Thyroid gland (tissue), 4 donors: Measurements from ENCODE around the gene FTSJ1. TPM values are rescaled to one million over a fixed set of nuclear protein-coding genes. Genes with fewer than 3 reads are reported as not detected.

Experiments used
- DNase-seq, 2 donors: peaks; one replicate each; pipeline ENCODE4 v3.0.0-alpha.2; 2019
- H3K27ac ChIP-seq, 3 donors: fragments of 200-600 bp; sonication (generic); 1 replicate in 2 of 3; 2 replicates in 1 of 3; pipeline ENCODE4 v1.5.1; 2016 to 2019; ENCODE audit warnings: mild to moderate bottlenecking in 1 of 3, moderate library complexity in 1 of 3
- H3K27me3 ChIP-seq: fragments of 200-600 bp; sonication (generic); one replicate; pipeline ENCODE4 v1.5.1; 2019
- H3K36me3 ChIP-seq, 2 donors: fragments of 200-600 bp; sonication (generic); one replicate each; pipeline ENCODE4 v1.5.1; 2016 to 2019
- H3K4me1 ChIP-seq, 2 donors: fragments of 200-600 bp; sonication (generic); one replicate each; pipeline ENCODE4 v1.5.1; 2017 to 2019
- H3K4me3 ChIP-seq, 3 donors: fragments of 200-600 bp; sonication (generic); replicated peaks in 1 of 3; 1 replicate in 2 of 3; 2 replicates in 1 of 3; pipeline ENCODE4 v1.5.1; 2016; ENCODE audit warnings: mild to moderate bottlenecking in 1 of 3
- H3K9me3 ChIP-seq: fragments of 200-600 bp; sonication (generic); one replicate; pipeline ENCODE4 v1.5.1; 2017
- POLR2A ChIP-seq, 2 donors: fragments of 450-650 bp; IDR thresholded peaks; one replicate each; pipeline ENCODE4 v1.6.1; 2017; ENCODE audit warnings: antibody characterized with exemption in 2 of 2, mild to moderate bottlenecking in 2 of 2, moderate library complexity in 1 of 2
- WGBS, 2 donors: methylation state at CpG; one replicate each; pipeline ENCODE4 v1.1.5; 2017; 5-methylcytosine and 5-hydroxymethylcytosine counted together
- intact Hi-C: fragments of 100-400 bp; cut with DNase I; formaldehyde crosslinking; loops from one replicate; pipeline ENCODE4 v1.15.1; 2023
- total RNA-seq, 4 donors: library from RNA; depleted of rRNA; stranded (reverse); fragments of >200 nt; gene quantifications; one replicate each; pipeline ENCODE4 v1.2.3, GENCODE V29; 2016
- TF ChIP-seq, protein P1 (sequence below), 6 experiments: fragments of 200-600 bp in 3 of 6; fragments of 450-650 bp in 3 of 6; sonication (generic) in 3 of 6; IDR thresholded peaks; one replicate each; pipeline ENCODE4 v1.5.1; 2016 to 2019; ENCODE audit warnings: antibody characterized with exemption in 6 of 6, mild to moderate bottlenecking in 2 of 6, inconsistent platforms in 1 of 6, moderate library complexity in 1 of 6

FTSJ1 gene
- total RNA-seq, 4 donors from 2014 or later: 45.9 to 64.9 (median 62.5) TPM

DNA sequence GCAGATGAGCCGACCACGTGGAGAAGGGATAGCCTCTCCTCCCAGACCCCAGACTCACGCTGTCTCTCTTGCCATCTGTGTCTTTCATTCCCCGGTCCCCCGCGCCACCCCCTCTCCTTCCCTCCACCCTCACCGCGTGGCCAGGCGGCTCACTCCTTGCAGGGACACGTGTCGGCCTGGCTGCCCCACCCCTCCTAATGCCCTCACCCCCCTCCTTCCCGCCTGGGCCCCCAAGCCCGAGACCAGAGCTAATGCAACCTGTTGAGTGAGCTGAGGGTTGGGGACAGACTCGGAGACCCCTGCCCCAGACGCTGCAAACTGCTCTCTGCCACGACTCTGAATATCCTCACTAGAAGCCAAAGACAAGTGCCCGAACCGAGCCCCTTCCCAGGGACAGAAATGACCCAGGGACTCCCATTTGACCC, 7.7 kb upstream of the FTSJ1 start:
- H3K4me1 ChIP-seq: no peaks in the 10 kb centered on the region
- no peaks in the 10 kb centered on the region for H3K27me3 ChIP-seq
- DNase-seq: peak; percentile 30 to 42
- H3K27ac ChIP-seq: no peak overlapping the region
- H3K4me3 ChIP-seq: peak overlapping the region in 2 of 3 donors; percentile 22 to 25
- 0 to 3% methylated on average over 4 to 5 of the region's 18 CpGs for WGBS, 2 donors
- intact Hi-C loops: no loop called here
- H3K9me3 ChIP-seq: no peaks in the 10 kb centered on the region
- H3K36me3 ChIP-seq: no peaks in the 10 kb centered on the region
- no peak for TF ChIP-seq POLR2A (IDR thresholded peaks at IDR 0.05)
- TF ChIP-seq, protein P1, sequence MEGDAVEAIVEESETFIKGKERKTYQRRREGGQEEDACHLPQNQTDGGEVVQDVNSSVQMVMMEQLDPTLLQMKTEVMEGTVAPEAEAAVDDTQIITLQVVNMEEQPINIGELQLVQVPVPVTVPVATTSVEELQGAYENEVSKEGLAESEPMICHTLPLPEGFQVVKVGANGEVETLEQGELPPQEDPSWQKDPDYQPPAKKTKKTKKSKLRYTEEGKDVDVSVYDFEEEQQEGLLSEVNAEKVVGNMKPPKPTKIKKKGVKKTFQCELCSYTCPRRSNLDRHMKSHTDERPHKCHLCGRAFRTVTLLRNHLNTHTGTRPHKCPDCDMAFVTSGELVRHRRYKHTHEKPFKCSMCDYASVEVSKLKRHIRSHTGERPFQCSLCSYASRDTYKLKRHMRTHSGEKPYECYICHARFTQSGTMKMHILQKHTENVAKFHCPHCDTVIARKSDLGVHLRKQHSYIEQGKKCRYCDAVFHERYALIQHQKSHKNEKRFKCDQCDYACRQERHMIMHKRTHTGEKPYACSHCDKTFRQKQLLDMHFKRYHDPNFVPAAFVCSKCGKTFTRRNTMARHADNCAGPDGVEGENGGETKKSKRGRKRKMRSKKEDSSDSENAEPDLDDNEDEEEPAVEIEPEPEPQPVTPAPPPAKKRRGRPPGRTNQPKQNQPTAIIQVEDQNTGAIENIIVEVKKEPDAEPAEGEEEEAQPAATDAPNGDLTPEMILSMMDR (IDR thresholded peaks at IDR 0.05): no peak

DNA sequence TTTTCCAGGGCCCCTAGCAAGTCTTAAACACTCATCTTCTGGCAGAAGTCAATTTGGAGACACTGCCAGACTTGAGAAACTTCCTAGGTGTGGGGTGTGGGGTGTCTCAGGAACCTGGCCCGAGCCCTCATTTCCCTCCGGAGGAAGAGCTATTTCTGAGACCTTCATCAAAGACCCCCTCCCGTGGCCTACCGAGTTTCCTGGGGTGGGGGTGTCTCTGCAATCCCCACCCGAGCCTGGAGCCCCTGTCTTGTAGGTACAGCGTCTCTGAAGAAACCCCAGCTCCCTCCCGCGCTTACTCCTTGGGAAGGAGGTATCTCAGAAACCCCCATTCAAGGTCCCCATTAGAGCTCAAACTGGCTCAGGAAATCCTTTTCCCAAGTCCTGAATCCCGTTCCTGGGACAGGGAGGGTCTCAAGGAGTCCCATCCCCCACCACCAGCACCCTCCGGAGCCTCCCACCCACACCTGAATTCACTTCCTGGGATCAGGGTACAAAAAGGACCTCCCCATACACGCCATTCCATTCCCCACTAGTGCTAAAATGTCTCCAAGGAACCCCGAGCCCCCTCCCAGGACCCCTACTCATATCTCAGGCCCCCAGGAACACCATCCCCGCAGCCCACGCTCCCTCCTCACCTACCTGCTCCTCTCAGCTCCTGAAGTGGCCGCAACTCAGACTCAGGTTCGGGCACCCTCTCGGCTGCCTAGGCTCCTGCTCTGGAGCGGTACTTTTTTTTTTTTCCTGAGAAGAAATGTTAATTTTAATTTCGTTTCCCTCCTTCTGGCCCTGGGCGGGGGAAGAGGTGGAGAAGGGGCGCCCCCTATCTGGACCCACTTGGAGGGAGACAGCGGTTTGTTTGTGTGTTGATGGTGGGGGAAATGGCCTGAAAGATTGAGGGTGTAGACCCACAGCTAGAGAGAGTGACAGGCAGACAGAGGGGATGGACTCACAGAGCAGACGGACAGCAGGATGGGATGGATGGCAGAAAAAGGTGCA, 7.0 kb upstream of the FTSJ1 start:
- Histone ChIP-seq H3K4me3 (peak overlapping the region in 2 of 3 donors; percentile 22 to 25), H3K36me3 (no peaks in the 10 kb centered on the region), H3K27me3 (no peaks in the 10 kb centered on the region), H3K9me3 (no peaks in the 10 kb centered on the region), H3K27ac (no peak overlapping the region), H3K4me1 (no peaks in the 10 kb centered on the region)
- TF ChIP-seq POLR2A (IDR thresholded peaks at IDR 0.05): no peak
- TF ChIP-seq, protein P1 (IDR thresholded peaks at IDR 0.05): peak in 1 of 6 experiments; percentile 25
- intact Hi-C loops: no loop called here
- peak in 1 of 2 donors; percentile 17 for DNase-seq
- 7 to 9% methylated on average over 12 to 17 of the region's 23 CpGs for WGBS, 2 donors

DNA sequence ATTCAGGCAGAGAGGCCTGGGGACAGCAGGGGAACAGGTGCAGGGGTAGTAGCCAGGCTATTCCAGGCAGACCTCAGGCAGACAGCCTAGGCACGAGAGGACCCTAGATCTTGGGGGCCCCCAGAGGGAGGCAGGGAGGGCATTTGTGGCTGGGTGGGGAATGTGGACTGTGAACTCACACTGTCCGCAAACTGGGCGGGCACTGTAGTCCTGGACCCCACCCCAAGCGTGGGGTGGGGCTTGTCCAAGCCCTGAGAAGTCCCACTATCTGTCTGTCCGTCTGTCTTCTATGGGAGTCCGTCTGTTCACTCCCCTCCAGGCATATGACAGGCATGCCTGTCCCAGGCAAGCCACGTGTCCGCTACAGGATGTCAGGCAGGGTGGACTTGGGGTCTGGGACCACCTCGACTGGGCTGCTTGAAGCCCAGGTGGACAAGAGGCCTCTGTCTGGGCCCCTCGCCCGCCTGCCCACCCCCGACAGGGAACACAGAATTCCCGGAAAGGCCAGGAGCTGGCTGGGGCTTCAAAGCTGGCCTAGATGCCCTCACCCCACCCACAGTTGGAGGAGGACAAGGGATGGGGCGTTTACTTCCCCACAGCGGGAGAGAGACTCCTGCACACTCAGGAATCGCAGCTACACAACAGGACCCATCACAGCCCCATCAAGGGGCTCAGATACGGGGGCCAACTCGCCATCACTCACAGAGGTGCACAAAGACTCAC, 5.7 kb upstream of the FTSJ1 start, which contains the start of gene SLC38A5:
TSS of gene SLC38A5 (minus strand) at position 151 of the 723 bp plus-strand sequence. CDS start 2,336 bp downstream, outside the sequence.
- Histone ChIP-seq H3K27me3 (no peaks in the 10 kb centered on the region), H3K4me3 (peak within 1 kb of the TSS in 2 of 3 donors; percentile 22 to 25), H3K27ac (no peak within 1 kb of the TSS), H3K36me3 (no peaks in the 10 kb centered on the region), H3K9me3 (no peaks in the 10 kb centered on the region), H3K4me1 (peaks cover 0 to 1% of the 10 kb centered on the region in 2 donors)
- DNase-seq: no peak
- 88 to 93% methylated on average over 6 of the region's 18 CpGs for WGBS, 2 donors
- no peak for TF ChIP-seq POLR2A (IDR thresholded peaks at IDR 0.05)
- TF ChIP-seq, protein P1 (IDR thresholded peaks at IDR 0.05): no peak
- intact Hi-C loops: loop anchor here (5.0 kb wide), 1 partner anchor 388 kb away; no protein-coding TSS in a partner anchor

DNA sequence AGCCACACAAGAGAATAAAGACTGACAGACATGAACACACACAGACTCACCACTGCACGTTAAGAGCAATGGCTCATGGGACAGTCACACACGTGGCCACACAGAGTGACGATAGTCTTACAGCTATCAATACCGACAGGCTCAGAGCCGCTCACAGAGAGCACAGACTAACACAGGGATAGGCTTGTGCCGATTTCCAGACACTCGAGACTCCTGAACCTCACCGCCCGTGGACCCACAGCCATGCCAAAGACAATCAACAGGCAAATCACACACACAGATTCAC, 5.2 kb upstream of the FTSJ1 start:
- Histone ChIP-seq H3K4me3 (no peak overlapping the region), H3K27me3 (no peaks in the 10 kb centered on the region), H3K36me3 (no peaks in the 10 kb centered on the region), H3K4me1 (peaks cover 0 to 3% of the 10 kb centered on the region in 2 donors), H3K9me3 (no peaks in the 10 kb centered on the region), H3K27ac (no peak overlapping the region)
- DNase-seq: no peak
- intact Hi-C loops: loop anchor here (5.0 kb wide), 1 partner anchor 388 kb away; no protein-coding TSS in a partner anchor
- TF ChIP-seq, protein P1 (IDR thresholded peaks at IDR 0.05): no peak
- TF ChIP-seq POLR2A (IDR thresholded peaks at IDR 0.05): no peak
- 85 to 100% methylated on average over 1 to 9 of the region's 9 CpGs for WGBS, 2 donors
